ENCODE data around the gene LMAN1L. TPM values are rescaled to one million over a fixed set of nuclear protein-coding genes. Genes with fewer than 3 reads are reported as not detected.

Gene LMAN1L
- total RNA-seq, 1 donor from 2014 or later: 0.65 TPM

- Mint-ChIP-seq H3K4me1 (peaks cover 30% of the 10 kb centered on the region), H3K9me3 (peaks cover 4% of the 10 kb centered on the region), H3K36me3 (peaks cover 2% of the 10 kb centered on the region), H3K27me3 (ENCODE audit: low read depth) (peaks cover 2% of the 10 kb centered on the region), H3K27ac (peak within 1 kb of the TSS; percentile 98), H3K4me3 (peak within 1 kb of the TSS; percentile 88)
- TF ChIP-seq CTCF (IDR thresholded peaks at IDR 0.05; ENCODE audit: unreplicated experiment): no peak
- DNase-seq (ENCODE audit: low spot score in 2 of 2, unreplicated experiment in 2 of 2): peak; percentile 90 to 93
These were observed 60.6 kb downstream of the LMAN1L start, which contains the start of gene SCAMP2 for GRCh38 chr15:74873036-74873755. SCAMP2 (minus strand) TSS chr15:74873365; CDS start chr15:74873255, 110 bp downstream.

GRCh38 chr15:74873756-74874424, 61.3 kb downstream of the LMAN1L start:
- Mint-ChIP-seq H3K4me3 (peak overlapping the region; percentile 88), H3K36me3 (no peaks in the 10 kb centered on the region), H3K27ac (peak overlapping the region; percentile 87), H3K4me1 (peaks cover 30% of the 10 kb centered on the region), H3K9me3 (peaks cover 4% of the 10 kb centered on the region), H3K27me3 (ENCODE audit: low read depth) (peaks cover 2% of the 10 kb centered on the region)
- no peak for TF ChIP-seq CTCF (IDR thresholded peaks at IDR 0.05; ENCODE audit: unreplicated experiment)
- DNase-seq (ENCODE audit: low spot score in 2 of 2, unreplicated experiment in 2 of 2): no peak

Small RNAs within 50 kb of the gene (microRNA-seq; reads per million reads assigned to microRNA genes)
- gene MIR4513 (not detected), gene MIR6882 (2.6 reads per million)

Other genes starting within 250 kb of the LMAN1L start
- gene CLK3, start 197.0 kb upstream of the LMAN1L start, total RNA-seq: 80.1 to 83.0 TPM (median 80.9 TPM) in 3 replicates
- gene EDC3, start 116.8 kb upstream of the LMAN1L start, total RNA-seq: 69.5 to 74.8 TPM (median 70.0 TPM) in 3 replicates
- gene CYP1A1, start 87.3 kb upstream of the LMAN1L start, total RNA-seq: 0.20 to 0.27 TPM in 2 of 3 replicates, not detected in the other
- gene CYP1A2, start 64.0 kb upstream of the LMAN1L start, total RNA-seq: 0.09 TPM in 1 of 3 replicates, not detected in the others
- gene CSK, start 30.8 kb upstream of the LMAN1L start, total RNA-seq: 57.0 to 59.0 TPM (median 58.1 TPM) in 3 replicates
- gene CPLX3, start 13.8 kb downstream of the LMAN1L start, total RNA-seq: 0.14 TPM in 1 of 3 replicates, not detected in the others
- gene ULK3, start 30.3 kb downstream of the LMAN1L start, total RNA-seq: 30.9 to 34.8 TPM (median 32.6 TPM) in 3 replicates
- gene SCAMP2, start 60.5 kb downstream of the LMAN1L start, total RNA-seq: 45.6 to 48.4 TPM (median 48.3 TPM) in 3 replicates
- gene MPI, start 77.2 kb downstream of the LMAN1L start, total RNA-seq: 42.0 to 46.4 TPM (median 43.3 TPM) in 3 replicates
- 73.5 to 91.3 TPM (median 74.1 TPM) in 3 replicates for gene FAM219B, start 94.0 kb downstream of the LMAN1L start, total RNA-seq
- gene COX5A, start 125.2 kb downstream of the LMAN1L start, total RNA-seq: 126 to 133 TPM (median 128 TPM) in 3 replicates
- 3.3 to 3.8 TPM (median 3.3 TPM) in 3 replicates for gene RPP25, start 143.9 kb downstream of the LMAN1L start, total RNA-seq
- gene SCAMP5, start 182.7 kb downstream of the LMAN1L start, total RNA-seq: 23.5 to 30.5 TPM (median 28.4 TPM) in 3 replicates
- 16.0 to 18.4 TPM (median 17.2 TPM) in 3 replicates for gene PPCDC, start 210.8 kb downstream of the LMAN1L start, total RNA-seq